Fibroblast of lung (primary cell): Measurements from ENCODE around the gene CNR1.

Experiments used
- CTCF ChIP-seq, 2 donors: IDR thresholded peaks in 1 of 2; conservative IDR thresholded peaks in 1 of 2; 1 replicate in 1 of 2; 2 replicates in 1 of 2; pipeline ENCODE4 v1.5.1; 2011 to 2012; ENCODE audit warnings: low read length in 2 of 2, control low read depth in 1 of 2, inconsistent platforms in 1 of 2, low read depth in 1 of 2, mild to moderate bottlenecking in 1 of 2
- EZH2 ChIP-seq: IDR thresholded peaks from 2 replicates; pipeline ENCODE4 v1.5.1; 2012; ENCODE audit warnings: low read length, control low read depth, mild to moderate bottlenecking; ENCODE audit errors: missing control alignments

GRCh38 chr6:88163616-88164015 lies 2.5 kb downstream of the CNR1 start:
- TF ChIP-seq CTCF (conservative IDR thresholded peaks at IDR 0.05 in 1 of 2, IDR thresholded peaks at IDR 0.05 in 1 of 2; ENCODE audit: low read depth in 1 of 2, low read length in 2 of 2) (no peak), EZH2 (no peak)
